ENCODE measurements around the gene DCX.

DCX gene
- long read RNA-seq, donor 1: 0 reads
- long read RNA-seq, donor 2: 0 reads
- long read RNA-seq, donor 3: 0 reads
- long read RNA-seq, donor 4: 0 reads
- long read RNA-seq, donor 5: 0 reads
- long read RNA-seq, donor 6: 0 reads
- long read RNA-seq, donor 7: 0 reads
- long read RNA-seq, donor 8: 0 reads

DNA sequence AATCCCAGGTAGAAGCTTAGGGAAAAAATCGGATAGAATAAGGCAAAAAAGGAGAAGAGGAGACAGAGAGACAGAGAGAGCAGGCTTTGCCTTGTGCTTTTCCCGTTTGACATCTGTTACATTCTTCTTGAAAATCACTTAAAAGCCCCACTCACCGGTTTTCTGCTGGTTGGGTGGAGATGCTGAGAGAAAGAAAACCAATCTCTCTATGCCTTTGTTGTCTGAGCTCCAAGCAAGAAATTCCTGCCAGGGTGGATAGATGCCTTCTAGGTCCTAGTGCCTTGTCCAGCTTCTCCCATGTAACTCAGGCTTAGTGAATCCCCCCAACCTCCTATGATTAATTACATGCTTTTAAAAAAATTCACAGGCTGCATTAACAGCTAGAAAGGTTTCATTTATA, at the start of gene DCX:
DCX (minus strand) TSS at position 210 of the 400 bp plus-strand sequence. CDS start 1,794 bp downstream, outside the sequence.
- no peak for DNase-seq

DNA sequence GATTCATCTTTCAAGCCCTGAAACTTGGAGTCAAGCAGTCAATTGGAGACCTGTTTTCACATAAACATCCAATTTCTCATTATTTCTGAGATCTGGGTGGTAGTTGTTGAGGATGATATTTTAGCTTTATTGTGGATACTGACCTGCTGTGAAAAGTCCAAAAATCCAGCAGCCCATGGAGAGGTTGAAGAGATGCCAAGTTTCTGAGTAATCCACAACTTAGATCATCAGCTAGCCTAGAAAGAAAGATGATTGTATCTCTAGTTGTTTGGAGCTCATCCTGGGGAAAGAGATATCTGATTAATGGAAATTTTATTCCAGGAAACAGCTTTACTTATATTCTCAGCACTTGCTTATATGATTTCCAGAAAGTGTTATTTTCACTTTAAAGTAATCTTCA, 48.6 kb upstream of the DCX start:
- no peak for DNase-seq

DNA sequence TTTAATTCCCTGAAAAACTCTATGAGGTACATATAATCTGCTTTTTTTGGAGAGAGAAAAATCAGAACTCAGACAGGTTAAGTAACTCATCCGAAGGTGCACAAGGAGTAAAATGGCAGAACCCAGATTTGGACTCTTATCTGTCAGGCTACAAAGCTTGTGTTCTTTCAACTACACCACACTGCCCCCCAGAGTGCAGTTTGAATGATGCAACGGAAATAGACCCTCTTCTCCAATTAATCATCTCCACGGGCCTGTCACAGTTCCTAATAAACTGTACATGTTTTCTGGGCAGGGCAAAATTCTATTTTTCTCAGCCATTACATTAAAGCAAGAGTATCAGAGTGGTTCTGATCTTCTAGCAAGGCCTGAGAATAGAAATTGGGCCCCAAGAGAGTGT, 35.3 kb upstream of the DCX start:
- no peak for DNase-seq

DNA sequence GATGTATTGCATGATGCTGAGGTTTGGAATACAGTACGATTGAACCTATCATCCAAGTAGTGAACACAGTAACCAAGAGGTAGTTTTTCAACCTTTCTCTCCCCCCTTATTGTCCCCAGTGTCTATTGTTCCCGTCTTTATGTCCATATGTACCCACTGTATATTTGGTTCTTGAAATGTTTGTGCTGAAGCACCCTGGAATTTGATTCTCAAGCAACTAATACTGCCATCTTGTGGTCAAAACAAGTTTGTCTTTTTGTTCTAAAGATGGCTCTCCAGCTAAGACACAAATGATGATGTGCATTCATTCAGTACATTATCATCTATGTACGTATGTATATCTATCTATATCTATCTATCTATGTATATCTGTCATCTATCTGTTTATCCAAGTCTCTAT, 33.5 kb upstream of the DCX start:
- DNase-seq: no peak

DNA sequence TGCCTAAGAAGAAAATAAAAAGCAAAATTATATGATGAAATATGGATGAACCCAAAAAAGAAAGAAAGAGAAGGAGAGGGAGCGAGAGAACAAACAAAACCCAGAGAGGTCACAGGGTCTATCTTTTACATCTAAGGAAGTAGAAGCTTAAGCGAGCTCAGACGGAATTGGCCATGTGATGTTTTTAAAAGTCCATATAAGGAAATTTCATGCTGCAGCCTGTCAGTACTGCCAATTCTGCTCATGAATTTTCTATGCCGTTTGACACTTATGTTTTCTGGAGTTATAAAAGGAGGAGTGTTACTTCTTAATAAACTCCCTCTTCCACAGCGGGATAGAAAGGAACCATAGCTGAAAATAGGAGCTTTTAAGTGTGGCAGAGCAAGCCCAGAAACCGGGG, 32.9 kb upstream of the DCX start:
- DNase-seq: no peak

DNA sequence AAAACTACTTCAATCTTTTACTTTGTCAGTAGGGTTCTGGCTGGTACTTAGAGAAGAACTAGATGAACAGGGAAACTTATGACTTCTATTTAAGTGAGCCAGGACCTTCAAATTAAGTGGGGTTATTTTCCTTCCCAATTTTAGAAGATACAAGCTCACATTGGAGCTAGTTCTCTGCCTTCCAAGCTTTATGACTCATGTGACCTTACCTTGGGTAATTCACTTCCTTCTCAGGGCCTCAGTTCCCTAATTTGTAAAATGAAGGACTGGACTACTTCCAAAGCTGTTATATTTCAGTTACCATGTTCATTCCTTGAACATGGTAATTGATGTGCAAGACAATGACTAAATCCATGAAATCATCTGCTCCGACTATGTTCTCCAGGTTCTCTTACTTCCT, 32.0 kb upstream of the DCX start:
- no peak for DNase-seq

DNA sequence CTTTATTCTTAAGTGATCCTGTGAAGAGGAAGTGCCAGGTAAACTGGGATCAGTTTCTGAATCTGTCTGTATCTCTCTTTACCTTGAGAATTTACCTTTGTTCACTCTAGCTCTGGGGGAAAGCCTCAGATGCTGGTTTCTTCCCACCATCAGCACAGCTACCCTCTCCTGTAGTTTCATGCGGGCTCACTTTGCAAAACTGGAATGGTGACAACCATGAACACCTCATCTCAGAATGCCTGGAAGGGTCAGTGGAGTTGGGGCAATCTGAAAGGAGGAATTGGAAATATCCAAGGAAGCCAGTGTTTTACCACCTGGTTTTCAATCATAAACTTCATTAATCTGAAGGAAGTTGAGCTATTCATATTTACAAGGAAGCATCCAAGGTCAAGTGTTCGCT, 30.8 kb upstream of the DCX start:
- DNase-seq: no peak

DNA sequence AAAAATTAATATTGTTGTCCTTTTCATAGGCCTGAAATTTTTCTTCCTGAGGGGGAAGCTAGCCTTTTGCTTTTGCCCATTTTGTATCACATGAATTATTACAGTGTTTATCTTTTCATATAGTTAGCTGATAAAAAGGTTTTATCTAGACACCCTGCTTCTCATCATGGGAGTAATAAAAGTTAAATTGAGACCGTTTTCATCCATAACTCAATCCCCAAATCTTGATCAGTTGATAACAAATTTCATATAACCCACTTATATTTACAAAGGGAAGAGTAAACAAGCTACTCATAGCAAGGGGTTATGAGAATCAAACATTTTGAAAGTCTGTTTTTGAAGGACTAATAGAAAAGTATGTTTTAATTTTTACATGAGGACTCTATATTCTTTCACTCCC, 23.5 kb upstream of the DCX start:
- DNase-seq: no peak

DNA sequence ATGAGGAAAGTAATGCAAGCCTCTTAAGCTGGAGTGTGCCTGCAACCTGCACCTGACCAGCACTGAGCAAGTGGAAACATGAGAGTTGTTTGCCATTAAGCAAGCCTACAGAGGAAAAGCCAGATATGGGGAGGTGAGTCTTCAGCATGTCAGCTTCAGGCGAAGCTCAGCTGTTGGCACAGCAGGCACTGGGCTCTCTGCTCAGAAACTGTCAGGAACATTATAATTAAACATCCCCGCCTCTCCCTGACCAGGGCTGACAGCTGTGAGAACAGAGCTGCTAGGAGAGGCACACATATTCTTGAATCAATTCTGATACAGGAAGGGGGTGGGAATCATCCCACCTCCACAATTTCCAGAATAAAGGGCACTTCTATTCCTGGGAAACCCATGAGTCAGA, 19.0 kb upstream of the DCX start:
- DNase-seq: no peak

DNA sequence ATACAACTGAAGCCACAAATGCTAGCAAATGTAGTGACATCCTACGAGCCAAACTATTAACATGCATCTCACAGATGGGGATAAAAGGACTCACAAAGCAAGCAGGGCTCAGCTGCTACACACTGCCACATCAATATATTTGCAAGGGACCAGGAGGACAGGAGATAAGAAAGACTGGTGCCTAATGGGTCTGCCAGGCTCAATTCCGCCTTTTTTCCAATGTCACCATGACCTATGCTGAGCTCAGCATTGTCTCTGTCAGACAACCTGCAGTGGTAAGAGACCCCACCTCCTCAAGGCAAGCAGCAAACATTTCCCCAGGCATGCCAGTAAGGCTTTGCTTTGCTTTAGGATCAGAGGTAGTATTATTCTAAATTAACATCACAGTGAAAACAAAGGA, 435 bp downstream of the DCX start:
- no peak for DNase-seq

DNA sequence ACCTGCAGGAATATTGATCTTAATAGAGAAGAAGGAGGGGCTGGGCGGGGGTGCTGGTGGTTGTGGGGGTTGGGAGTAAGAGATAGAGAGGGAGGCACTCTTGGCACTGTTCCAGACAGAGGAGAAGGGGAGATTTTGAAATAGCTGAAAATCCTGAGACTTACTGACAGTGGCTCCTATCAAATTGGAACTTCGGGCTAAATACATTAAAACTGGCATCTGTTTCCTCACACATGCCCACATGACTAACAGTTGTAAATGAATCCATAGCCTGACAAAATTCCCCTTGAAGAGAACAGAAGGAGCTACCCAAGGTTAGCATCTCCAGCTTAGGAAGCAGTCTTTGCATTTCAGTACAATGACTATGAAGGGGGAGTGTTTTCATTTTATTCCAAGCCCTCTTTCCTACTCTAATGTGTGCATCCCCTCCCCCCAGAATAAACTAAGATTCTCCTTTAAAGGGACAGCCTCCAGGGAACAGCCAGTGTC, 1.4 kb downstream of the DCX start:
- DNase-seq: no peak

DNA sequence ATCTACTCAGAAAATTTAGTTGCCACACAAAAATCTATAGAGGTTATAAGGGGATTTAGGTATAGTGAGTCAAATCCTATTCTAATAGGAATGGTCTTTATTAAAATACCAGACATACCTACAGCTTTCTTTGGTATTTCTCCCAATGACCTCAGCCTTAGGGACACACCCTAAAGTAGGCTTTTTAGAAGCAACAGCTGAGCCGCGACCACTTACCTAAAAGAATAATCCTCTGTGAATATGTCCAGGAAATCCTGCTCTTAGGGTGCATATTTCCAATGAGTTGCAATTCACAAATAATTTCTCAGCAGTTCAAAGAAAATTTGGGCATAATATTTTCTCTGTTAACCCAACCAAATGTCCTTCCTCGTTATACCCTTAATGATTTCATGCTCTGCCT, 2.7 kb downstream of the DCX start:
- no peak for DNase-seq

DNA sequence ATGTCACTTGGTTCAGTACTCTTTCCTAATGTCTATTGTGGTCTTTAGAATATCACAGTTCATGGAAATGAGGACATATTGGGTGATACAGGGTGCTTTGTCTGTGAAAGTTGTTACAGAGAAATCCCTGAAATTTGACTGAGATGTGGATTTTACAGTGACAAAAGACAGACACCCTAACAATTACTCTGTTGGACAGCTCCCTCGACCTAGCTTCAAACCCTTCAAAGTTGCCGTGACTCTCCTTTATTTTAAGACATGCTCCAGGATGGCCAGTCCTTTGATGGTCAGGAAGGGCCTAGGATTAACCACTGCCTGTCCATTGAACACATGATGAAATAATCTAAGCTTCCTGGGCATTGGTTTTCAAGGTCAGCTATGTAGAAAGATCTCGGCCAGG, 4.0 kb downstream of the DCX start:
- no peak for DNase-seq

DNA sequence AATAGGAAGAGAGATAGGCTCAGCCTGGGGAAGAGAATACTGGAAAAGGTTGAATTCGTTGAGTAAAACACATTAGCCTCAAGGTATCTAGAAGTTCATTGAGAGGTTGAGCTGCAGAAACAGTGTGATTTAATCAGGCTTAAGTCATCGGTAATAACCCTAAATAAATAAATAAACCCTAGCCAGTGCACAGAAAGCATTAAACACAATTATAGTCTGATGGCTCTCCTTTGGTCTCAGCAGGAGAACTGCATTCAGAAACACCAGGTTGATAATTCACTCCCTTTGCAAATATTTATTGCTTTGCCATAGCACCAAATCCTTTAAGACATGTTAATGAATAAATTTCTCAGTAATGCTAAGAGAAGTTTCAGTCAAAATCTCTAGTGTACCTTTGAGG, 9.6 kb downstream of the DCX start:
- no peak for DNase-seq

DNA sequence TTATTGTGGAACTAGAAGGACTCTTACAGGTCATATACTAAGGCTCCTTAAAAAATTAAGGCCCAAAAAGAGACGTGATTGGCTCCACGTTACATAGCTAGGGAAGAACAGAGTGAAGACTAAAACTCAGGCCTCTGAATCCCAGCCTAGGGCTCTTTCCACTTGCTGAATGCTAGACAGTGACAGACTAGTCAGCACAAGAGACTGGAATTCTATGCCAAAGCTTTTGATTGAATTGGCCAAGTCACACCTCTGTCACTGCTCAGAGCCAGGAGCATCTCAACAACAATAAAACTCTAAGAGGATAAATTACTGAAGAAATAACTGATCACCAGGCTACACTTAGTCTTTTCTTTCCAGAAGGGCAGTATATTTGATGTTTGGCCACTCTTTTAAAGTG, 16.8 kb downstream of the DCX start:
- no peak for DNase-seq

DNA sequence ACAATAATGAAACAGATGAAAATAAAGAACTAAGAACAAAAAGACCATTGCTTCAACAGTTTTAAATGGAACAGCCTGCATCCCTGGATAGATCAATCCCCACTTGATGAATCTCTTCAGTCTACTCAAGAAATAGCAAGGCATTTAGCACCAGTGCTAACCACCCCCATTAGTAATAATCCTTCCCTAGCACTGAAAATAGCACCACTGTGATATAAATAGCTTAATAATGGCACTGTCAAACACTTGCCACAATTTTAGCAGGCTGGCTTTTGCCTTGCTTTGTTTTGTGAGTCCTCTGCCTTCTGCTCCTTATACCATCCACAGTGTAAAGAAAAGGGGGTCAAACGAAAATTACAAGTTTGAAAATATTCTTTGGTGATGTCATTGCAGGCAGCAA, 17.4 kb downstream of the DCX start:
- DNase-seq: no peak

DNA sequence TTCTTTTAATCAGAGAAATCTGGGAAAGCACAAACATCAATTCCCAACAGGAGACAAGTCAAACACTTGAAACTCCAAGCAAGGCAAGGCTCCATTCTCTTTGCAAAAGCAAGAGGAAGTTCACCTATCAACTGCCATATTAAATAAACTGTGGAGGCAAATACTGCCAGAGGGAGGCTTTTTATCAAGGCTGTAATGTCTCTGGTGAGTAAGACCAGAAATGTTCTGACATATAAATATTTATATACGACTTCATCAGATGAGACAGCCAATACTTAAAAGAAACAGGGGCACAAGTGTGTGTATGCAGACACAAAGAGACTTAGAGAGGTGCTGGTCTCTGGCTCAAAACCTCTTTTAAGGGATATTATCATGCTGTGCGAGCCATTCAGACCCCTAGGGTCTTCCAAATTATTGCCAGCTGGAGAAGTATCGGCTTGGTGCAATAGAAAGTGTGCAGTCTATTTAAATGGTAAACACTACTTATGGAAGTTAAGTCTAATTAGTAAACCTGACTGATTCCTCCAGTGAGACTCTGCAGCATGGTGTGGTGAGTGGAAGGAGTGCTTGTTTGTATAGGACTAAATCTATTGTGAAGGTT, 24.4 kb downstream of the DCX start:
- DNase-seq: no peak

DNA sequence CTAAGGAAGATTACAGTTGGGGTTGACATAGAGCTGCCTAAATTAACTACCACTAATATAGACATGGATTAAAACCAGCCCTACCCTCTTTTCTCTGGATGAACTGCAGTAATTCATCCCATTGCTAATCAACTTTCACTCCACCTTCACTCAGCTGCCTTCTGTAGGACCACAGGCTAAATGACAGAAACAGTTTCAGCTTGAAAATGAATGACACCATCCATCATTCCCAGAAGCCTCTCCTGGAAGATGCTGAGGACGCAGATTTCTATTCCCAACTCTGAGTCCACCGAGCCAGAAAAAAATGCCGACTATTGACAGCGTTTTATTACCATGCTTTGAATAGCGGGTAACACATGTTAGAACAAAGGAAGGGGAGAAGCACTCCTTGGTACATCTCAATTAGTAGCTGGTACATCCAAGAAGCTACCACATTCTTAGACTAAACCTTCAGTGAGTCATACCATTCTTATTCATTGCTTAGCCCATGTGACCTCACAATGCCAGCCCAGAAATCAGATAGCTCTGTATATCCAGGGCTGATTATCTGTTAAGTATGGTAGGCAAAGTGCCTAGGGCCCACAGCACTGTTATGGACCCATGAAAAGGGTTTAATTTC, 25.3 kb downstream of the DCX start:
- DNase-seq: no peak

DNA sequence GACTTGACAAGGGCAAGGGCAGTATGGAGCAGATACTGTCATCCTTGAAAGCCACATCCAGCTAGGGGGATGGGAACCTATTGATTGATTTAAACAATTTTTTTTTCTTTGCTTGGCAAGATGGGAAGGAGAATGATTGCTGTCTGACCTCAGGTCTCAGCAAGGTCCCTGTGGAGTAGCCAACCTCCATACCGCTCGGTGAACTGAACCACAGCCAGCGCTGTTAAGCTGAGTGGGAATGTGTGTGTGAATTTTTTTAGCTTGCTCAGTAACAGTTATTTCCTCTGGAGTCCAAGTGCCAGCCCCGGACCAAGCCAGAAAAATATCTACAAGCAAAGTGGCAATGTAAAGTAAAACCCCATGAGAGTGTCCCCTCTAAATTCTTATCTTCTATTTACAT, 25.9 kb downstream of the DCX start:
- no peak for DNase-seq

DNA sequence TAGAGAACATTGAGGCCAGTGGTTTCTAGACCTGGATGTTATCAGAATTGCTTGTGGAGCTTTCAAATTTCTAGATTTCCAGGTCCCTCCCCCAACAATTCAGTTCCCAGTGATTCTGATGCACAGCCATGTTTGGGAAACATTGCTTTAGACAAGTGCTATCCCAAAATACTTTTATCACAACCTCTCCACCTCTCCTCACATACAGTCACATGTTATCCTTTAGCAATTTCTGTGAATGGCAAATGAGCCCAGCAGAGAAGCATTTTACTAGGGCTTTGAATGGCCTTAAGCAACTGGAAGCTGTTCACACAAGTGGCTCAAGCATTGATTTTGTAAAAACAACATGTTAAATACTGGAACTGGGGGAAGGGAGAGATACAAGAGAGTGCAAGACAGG, 29.7 kb downstream of the DCX start:
- no peak for DNase-seq

DNA sequence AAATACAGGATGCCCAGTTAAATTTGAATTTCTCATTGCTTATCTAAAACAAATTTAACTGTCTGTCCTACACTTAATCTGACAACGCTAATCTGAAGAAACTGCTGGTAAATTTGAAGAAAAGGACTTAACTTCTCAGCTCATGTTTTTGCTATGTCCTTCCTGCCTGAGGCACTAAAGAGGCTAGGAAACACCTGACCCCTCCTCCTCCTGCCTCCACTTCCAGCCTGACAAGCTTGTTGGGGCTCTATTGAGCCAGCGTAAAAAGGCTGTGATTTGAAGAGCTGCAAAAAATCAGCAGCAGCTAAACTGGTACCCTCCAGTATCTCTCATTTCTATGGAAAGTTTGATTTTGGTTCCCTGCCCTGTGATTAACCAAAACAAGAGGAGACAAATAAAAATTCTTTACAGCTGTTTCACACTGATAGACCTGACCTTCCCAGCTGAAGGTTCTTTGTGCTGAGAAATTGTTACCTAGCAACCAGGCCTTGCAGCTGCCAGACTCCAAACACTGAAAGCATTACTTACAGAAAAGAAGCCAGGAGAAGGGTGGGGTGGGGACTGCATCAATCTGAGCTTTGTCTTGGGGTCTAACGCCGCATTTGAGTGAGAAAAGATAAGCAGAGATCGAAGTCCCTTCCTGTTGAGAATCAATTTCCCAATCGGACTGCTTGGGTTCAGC, 35.0 kb downstream of the DCX start:
- no peak for DNase-seq

DNA sequence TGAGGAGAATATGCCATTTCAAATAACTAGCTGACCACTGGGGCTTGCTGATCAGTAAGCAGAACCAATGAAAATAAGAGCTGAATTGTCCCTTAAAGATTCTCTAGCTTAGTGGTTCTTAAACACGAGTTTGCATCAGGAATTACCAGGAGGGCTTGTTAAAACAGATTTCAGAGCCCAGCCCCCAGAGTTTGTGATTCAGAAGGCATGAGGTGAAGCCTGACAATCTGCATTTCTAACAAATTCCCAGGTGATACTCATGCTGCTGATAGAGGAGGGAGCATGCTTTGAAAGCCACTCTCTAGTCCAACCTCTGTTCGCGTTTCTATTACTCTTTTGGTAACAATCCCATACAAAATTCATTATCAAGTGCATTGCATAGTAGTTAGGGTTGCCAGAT, 35.5 kb downstream of the DCX start:
- no peak for DNase-seq

DNA sequence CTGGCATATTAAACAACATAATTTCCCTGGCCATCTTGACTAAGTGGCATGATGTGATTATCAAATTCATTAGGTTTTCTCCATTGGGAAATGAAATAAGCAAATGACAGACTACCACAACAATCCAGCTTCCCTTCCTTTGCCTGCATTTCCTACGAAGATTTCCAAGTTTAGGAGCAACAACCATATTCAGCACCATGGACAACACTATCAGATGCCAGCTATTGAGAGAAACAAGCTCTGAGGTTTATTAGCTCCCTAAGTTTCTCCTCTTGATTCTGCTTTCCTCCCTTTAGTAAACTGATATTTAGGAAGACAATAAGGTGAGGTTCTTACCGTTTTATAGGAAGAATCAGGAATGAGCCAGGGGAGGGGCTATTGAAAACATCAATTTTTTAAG, 36.2 kb downstream of the DCX start:
- no peak for DNase-seq

DNA sequence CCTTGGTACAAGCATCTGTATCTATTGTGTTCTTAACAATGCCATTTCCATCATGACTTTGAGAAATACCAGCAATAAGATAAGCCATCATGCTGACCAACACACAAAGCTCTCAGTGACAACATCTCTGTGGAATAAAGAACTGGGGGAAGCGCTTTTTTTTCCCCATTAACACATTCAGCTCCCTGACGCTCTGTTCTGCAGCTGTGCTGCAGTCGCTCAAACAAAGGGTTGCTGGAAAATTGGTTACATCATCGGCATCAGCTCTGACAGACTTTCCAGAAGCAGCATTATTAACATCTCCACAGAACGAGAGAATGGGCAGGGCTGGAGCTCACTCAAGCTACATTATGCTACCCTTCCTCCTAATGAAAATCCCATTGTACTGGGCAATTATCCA, 39.9 kb downstream of the DCX start:
- DNase-seq: no peak
